Peyer's patch (tissue), 4 donors: ENCODE measurements around the gene FAM241A. TPM values are rescaled to one million over a fixed set of nuclear protein-coding genes. Genes with fewer than 3 reads are reported as not detected.
A peak's percentile ranks its signal among the peaks of the same experiment; 100 is the strongest.

Experiments used
- DNase-seq, 3 donors: peaks; one replicate each; pipeline ENCODE4 v3.0.0-alpha.2; 2017 to 2019
- H3K27ac ChIP-seq, 4 donors: fragments of 200-600 bp; sonication (generic); one replicate each; pipeline ENCODE4 v1.5.1; 2016 to 2019
- H3K27me3 ChIP-seq, 2 donors: fragments of 200-600 bp; sonication (generic); one replicate each; pipeline ENCODE4 v1.5.1; 2019
- H3K36me3 ChIP-seq, 3 donors: fragments of 200-600 bp; sonication (generic); one replicate each; pipeline ENCODE4 v1.5.1; 2016 to 2019
- H3K4me1 ChIP-seq, 4 donors: fragments of 200-600 bp; sonication (generic); one replicate each; pipeline ENCODE4 v1.5.1; 2016 to 2019
- H3K4me3 ChIP-seq, 4 donors: fragments of 200-600 bp; sonication (generic); 1 replicate in 3 of 4; 2 replicates in 1 of 4; pipeline ENCODE4 v1.5.1; 2016 to 2019; ENCODE audit warnings: mild to moderate bottlenecking in 1 of 4
- H3K9me3 ChIP-seq, 4 donors: fragments of 200-600 bp; sonication (generic); one replicate each; pipeline ENCODE4 v1.5.1; 2016 to 2019; ENCODE audit warnings: mild to moderate bottlenecking in 1 of 4
- CTCF ChIP-seq, 6 experiments: fragments of 450-650 bp in 4 of 6; fragments of 200-600 bp in 2 of 6; sonication (generic) in 1 of 6; IDR thresholded peaks; one replicate each; pipeline ENCODE4 v1.5.1; 2017 to 2019; ENCODE audit warnings: antibody characterized with exemption in 6 of 6, mild to moderate bottlenecking in 3 of 6, moderate library complexity in 1 of 6
- POLR2A ChIP-seq, 2 donors: fragments of 450-650 bp; IDR thresholded peaks; one replicate each; pipeline ENCODE4 v1.5.1; 2017; ENCODE audit warnings: antibody characterized with exemption in 2 of 2, mild to moderate bottlenecking in 2 of 2, moderate library complexity in 2 of 2
- total RNA-seq, 4 donors: library from RNA; depleted of rRNA; stranded (reverse); fragments of >200 nt; gene quantifications; one replicate each; pipeline ENCODE4 v1.1.0, GENCODE V29; 2016

Gene FAM241A
- total RNA-seq, 4 donors from 2014 or later = 0.47 to 2.5 (median 1.2) TPM

- no peak for TF ChIP-seq POLR2A (IDR thresholded peaks at IDR 0.05)
- TF ChIP-seq CTCF (IDR thresholded peaks at IDR 0.05) = no peak
- no peak overlapping the region for H3K4me3 ChIP-seq
- H3K27me3 ChIP-seq = no peaks in the 10 kb centered on the region
- no peaks in the 10 kb centered on the region for H3K36me3 ChIP-seq
- H3K9me3 ChIP-seq = no peaks in the 10 kb centered on the region
- H3K27ac ChIP-seq = no peak overlapping the region
- no peaks in the 10 kb centered on the region for H3K4me1 ChIP-seq
- no peak for DNase-seq
Observed at GRCh38 chr4:112185740-112186670, 40.8 kb downstream of the FAM241A start.

- DNase-seq = no peak
- H3K4me1 ChIP-seq = no peaks in the 10 kb centered on the region
- H3K27ac ChIP-seq = no peak overlapping the region
- no peak for TF ChIP-seq POLR2A (IDR thresholded peaks at IDR 0.05)
- peak in 1 of 6 experiments; percentile 17 for TF ChIP-seq CTCF (IDR thresholded peaks at IDR 0.05)
- H3K4me3 ChIP-seq = no peak overlapping the region
- H3K27me3 ChIP-seq = no peaks in the 10 kb centered on the region
- H3K36me3 ChIP-seq = no peaks in the 10 kb centered on the region
- no peaks in the 10 kb centered on the region for H3K9me3 ChIP-seq
Observed at GRCh38 chr4:112189754-112190153, 44.5 kb downstream of the FAM241A start.

- no peak overlapping the region for H3K27ac ChIP-seq
- no peaks in the 10 kb centered on the region for H3K36me3 ChIP-seq
- no peaks in the 10 kb centered on the region for H3K27me3 ChIP-seq
- TF ChIP-seq POLR2A (IDR thresholded peaks at IDR 0.05) (no peak), CTCF (IDR thresholded peaks at IDR 0.05) (no peak)
- no peaks in the 10 kb centered on the region for H3K9me3 ChIP-seq
- DNase-seq = no peak
- no peaks in the 10 kb centered on the region for H3K4me1 ChIP-seq
- no peak overlapping the region for H3K4me3 ChIP-seq
Observed at GRCh38 chr4:112190684-112191083, 45.4 kb downstream of the FAM241A start.

GRCh38 chr4:112196461-112196860, 51.2 kb downstream of the FAM241A start:
- Histone ChIP-seq H3K4me1 (no peaks in the 10 kb centered on the region), H3K4me3 (no peak overlapping the region), H3K9me3 (no peaks in the 10 kb centered on the region), H3K27me3 (no peaks in the 10 kb centered on the region), H3K27ac (no peak overlapping the region), H3K36me3 (no peaks in the 10 kb centered on the region)
- DNase-seq = no peak
- no peak for TF ChIP-seq POLR2A (IDR thresholded peaks at IDR 0.05)
- TF ChIP-seq CTCF (IDR thresholded peaks at IDR 0.05) = no peak

GRCh38 chr4:112199041-112199440, 53.8 kb downstream of the FAM241A start:
- Histone ChIP-seq H3K4me3 (no peak overlapping the region), H3K36me3 (no peaks in the 10 kb centered on the region)
- DNase-seq = no peak

More at GRCh38 chr4:112199041-112199440, 53.8 kb downstream of the FAM241A start:
- TF ChIP-seq POLR2A (IDR thresholded peaks at IDR 0.05) = no peak
- no peak for TF ChIP-seq CTCF (IDR thresholded peaks at IDR 0.05)
- H3K27ac ChIP-seq = no peak overlapping the region
- H3K27me3 ChIP-seq = no peaks in the 10 kb centered on the region
- no peaks in the 10 kb centered on the region for H3K4me1 ChIP-seq
- H3K9me3 ChIP-seq = no peaks in the 10 kb centered on the region
